K562 (cell line): ENCODE results near the gene NUAK1.

Experiments used
- GABPA ChIP-seq: fragments of 200-800 bp; sonication (Bioruptor generic); conservative IDR thresholded peaks from 2 replicates; pipeline ENCODE4 v1.6.1; 2016; ENCODE audit warnings: low read depth, missing genetic modification characterization, missing compliant biosample characterization
- NRF1 ChIP-seq, 2 experiments: fragments of 450-650 bp; IDR thresholded peaks in 1 of 2; conservative IDR thresholded peaks in 1 of 2; 2 replicates each; pipeline ENCODE4 v1.6.1; 2014; ENCODE audit warnings: mild to moderate bottlenecking in 2 of 2
- POLR2A ChIP-seq: fragments of 450-650 bp; conservative IDR thresholded peaks from 2 replicates; pipeline ENCODE4 v1.6.1; 2016
- SFPQ ChIP-seq: fragments of 200-400 bp; formaldehyde crosslinking; IDR thresholded peaks from 2 replicates; pipeline ENCODE4 v1.6.1; 2017; ENCODE audit warnings: mild to moderate bottlenecking, low read depth, low read length, moderate library complexity
- SIX5 ChIP-seq, 2 experiments: IDR thresholded peaks; 2 replicates each; pipeline ENCODE4 v1.6.1; 2011; ENCODE audit warnings: low read length in 2 of 2, borderline replicate concordance in 1 of 2, low read depth in 1 of 2, mild to moderate bottlenecking in 1 of 2, moderate library complexity in 1 of 2; ENCODE audit not compliant: insufficient read depth in 1 of 2
- SMAD4 ChIP-seq: fragments of 250-450 bp; sonication (Bioruptor Pico); conservative IDR thresholded peaks from 2 replicates; pipeline ENCODE4 v1.8.0; 2021; ENCODE audit warnings: inconsistent platforms, mild to moderate bottlenecking, moderate library complexity
- SMARCA5 ChIP-seq: fragments of 450-650 bp; IDR thresholded peaks from 2 replicates; pipeline ENCODE4 v1.6.1; 2016
- SP2 ChIP-seq: IDR thresholded peaks from 2 replicates; pipeline ENCODE4 v1.6.1; 2011; ENCODE audit warnings: mild to moderate bottlenecking, low read depth, low read length, moderate library complexity; ENCODE audit not compliant: poor library complexity, severe bottlenecking; ENCODE audit errors: extremely low read depth
- STAG1 ChIP-seq: sonication (generic); formaldehyde crosslinking; IDR thresholded peaks from 2 replicates; pipeline ENCODE4 v1.5.0; 2020; ENCODE audit warnings: missing genetic modification reagents, borderline replicate concordance
- TF ChIP-seq, protein P1 (sequence below): fragments of 250-450 bp; sonication (Bioruptor Pico); IDR thresholded peaks from 2 replicates; pipeline ENCODE4 v1.8.0; 2022; ENCODE audit warnings: moderate library complexity, mild to moderate bottlenecking, inconsistent platforms
- TF ChIP-seq, protein P2 (sequence below), 3 experiments: IDR thresholded peaks in 2 of 3; conservative IDR thresholded peaks in 1 of 3; 2 replicates each; pipeline ENCODE4 v1.5.1; 2011 to 2012; ENCODE audit warnings: low read length in 3 of 3, mild to moderate bottlenecking in 3 of 3, control low read depth in 2 of 3, improper control_type of control experiment in 1 of 3, inconsistent platforms in 1 of 3, low read depth in 1 of 3, mixed read lengths in 1 of 3, moderate library complexity in 1 of 3; ENCODE audit not compliant: insufficient read depth in 2 of 3
- TF ChIP-seq, protein P3 (sequence below): sonication (generic); formaldehyde crosslinking; IDR thresholded peaks from 2 replicates; pipeline ENCODE4 v1.5.0; 2020; ENCODE audit warnings: missing genetic modification reagents
- TF ChIP-seq, protein P4 (sequence below): sonication (generic); formaldehyde crosslinking; IDR thresholded peaks from 2 replicates; pipeline ENCODE4 v1.8.1; 2023; ENCODE audit warnings: mild to moderate bottlenecking, missing genetic modification reagents

DNA sequence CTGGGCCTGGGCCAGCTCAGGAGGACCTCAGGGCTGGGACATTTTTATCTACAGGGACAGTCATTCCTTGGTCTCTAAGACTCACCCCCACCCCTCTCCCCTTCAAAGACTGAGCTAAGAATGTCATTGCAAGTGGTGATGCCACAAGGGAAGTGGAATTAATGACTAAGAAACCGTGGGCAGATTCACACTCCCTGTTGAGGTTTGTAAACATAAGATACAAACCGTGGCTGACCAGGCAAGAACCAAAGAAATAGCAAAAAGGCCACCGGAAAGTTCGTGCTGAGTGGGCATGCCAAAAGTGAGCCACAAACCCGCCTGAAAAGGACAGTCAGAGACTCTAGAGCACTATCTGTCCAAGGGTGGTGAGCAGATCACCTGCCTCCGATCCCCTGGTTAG, 25.7 kb downstream of the NUAK1 start:
- TF ChIP-seq SIX5 (IDR thresholded peaks at IDR 0.05; ENCODE audit: borderline replicate concordance in 1 of 2, insufficient read depth in 1 of 2, low read depth in 1 of 2, low read length in 2 of 2) (no peak), SMAD4 (CRISPR knock-in tag) (no peak), SFPQ (no peak), SMARCA5 (no peak), STAG1 (no peak), NRF1 (conservative IDR thresholded peaks at IDR 0.05 in 1 of 2, IDR thresholded peaks at IDR 0.05 in 1 of 2) (no peak), GABPA (tag) (no peak), POLR2A (no peak), SP2 (no peak)
- TF ChIP-seq, protein P1, sequence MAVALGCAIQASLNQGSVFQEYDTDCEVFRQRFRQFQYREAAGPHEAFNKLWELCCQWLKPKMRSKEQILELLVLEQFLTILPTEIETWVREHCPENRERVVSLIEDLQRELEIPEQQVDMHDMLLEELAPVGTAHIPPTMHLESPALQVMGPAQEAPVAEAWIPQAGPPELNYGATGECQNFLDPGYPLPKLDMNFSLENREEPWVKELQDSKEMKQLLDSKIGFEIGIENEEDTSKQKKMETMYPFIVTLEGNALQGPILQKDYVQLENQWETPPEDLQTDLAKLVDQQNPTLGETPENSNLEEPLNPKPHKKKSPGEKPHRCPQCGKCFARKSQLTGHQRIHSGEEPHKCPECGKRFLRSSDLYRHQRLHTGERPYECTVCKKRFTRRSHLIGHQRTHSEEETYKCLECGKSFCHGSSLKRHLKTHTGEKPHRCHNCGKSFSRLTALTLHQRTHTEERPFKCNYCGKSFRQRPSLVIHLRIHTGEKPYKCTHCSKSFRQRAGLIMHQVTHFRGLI = no peak
- TF ChIP-seq, protein P2, sequence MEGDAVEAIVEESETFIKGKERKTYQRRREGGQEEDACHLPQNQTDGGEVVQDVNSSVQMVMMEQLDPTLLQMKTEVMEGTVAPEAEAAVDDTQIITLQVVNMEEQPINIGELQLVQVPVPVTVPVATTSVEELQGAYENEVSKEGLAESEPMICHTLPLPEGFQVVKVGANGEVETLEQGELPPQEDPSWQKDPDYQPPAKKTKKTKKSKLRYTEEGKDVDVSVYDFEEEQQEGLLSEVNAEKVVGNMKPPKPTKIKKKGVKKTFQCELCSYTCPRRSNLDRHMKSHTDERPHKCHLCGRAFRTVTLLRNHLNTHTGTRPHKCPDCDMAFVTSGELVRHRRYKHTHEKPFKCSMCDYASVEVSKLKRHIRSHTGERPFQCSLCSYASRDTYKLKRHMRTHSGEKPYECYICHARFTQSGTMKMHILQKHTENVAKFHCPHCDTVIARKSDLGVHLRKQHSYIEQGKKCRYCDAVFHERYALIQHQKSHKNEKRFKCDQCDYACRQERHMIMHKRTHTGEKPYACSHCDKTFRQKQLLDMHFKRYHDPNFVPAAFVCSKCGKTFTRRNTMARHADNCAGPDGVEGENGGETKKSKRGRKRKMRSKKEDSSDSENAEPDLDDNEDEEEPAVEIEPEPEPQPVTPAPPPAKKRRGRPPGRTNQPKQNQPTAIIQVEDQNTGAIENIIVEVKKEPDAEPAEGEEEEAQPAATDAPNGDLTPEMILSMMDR (IDR thresholded peaks at IDR 0.05 in 2 of 3, conservative IDR thresholded peaks at IDR 0.05 in 1 of 3; ENCODE audit: insufficient read depth in 2 of 3, low read depth in 1 of 3, low read length in 3 of 3) = no peak
- TF ChIP-seq, protein P3, sequence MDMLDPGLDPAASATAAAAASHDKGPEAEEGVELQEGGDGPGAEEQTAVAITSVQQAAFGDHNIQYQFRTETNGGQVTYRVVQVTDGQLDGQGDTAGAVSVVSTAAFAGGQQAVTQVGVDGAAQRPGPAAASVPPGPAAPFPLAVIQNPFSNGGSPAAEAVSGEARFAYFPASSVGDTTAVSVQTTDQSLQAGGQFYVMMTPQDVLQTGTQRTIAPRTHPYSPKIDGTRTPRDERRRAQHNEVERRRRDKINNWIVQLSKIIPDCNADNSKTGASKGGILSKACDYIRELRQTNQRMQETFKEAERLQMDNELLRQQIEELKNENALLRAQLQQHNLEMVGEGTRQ (CRISPR knock-in tag) = no peak
- TF ChIP-seq, protein P4, sequence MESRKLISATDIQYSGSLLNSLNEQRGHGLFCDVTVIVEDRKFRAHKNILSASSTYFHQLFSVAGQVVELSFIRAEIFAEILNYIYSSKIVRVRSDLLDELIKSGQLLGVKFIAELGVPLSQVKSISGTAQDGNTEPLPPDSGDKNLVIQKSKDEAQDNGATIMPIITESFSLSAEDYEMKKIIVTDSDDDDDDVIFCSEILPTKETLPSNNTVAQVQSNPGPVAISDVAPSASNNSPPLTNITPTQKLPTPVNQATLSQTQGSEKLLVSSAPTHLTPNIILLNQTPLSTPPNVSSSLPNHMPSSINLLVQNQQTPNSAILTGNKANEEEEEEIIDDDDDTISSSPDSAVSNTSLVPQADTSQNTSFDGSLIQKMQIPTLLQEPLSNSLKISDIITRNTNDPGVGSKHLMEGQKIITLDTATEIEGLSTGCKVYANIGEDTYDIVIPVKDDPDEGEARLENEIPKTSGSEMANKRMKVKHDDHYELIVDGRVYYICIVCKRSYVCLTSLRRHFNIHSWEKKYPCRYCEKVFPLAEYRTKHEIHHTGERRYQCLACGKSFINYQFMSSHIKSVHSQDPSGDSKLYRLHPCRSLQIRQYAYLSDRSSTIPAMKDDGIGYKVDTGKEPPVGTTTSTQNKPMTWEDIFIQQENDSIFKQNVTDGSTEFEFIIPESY (CRISPR knock-in tag) = no peak
